HCT116 (cell line): ENCODE measurements around the gene SLC7A10. TPM values are rescaled to one million over a fixed set of nuclear protein-coding genes. Genes with fewer than 3 reads are reported as not detected.

Source experiments
- ATAC-seq: fragments of 200-7000 bp; cut with Tn5 transposase; 2 replicates; pipeline ENCODE4 v1.9.1; 2020; ENCODE audit warnings: mild to moderate bottlenecking, moderate library complexity
- BruUV-seq: library from RNA; stranded (reverse); fragments of 400-500 nt; replicated peaks from 2 replicates; lab custom pipeline; 2021; lab: Mats Ljungman, UMichigan
- CTCF ChIA-PET: fragments of 300-600 bp; sonication (Branson Sonifier 250); formaldehyde crosslinking; loops from one replicate; lab custom pipeline; 2021; ENCODE audit warnings: antibody characterized with exemption; lab: Charles Lee
- POLR2A ChIA-PET: fragments of 300-600, 350-600 bp; sonication (Branson Sonifier 250); formaldehyde crosslinking; loops from one replicate; lab custom pipeline; 2021; ENCODE audit warnings: antibody characterized with exemption; lab: Charles Lee
- RAD21 ChIA-PET, 2 experiments: fragments of 300-600 bp; sonication (Branson Sonifier 250); formaldehyde crosslinking; loops; one replicate each; lab custom pipeline; 2023; ENCODE audit warnings: low total read pairs in 2 of 2; ENCODE audit not compliant: uncharacterized antibody in 2 of 2, unreplicated experiment in 2 of 2, low non-redundant PET in 1 of 2; lab: Charles Lee
- DNase-seq: peaks from one replicate; pipeline ENCODE4 v3.0.0-alpha.2; 2010; ENCODE audit warnings: low read depth, low spot score
- H2AFZ ChIP-seq: fragments of 200-600 bp; shearing (Covaris generic), sonication (generic); 2 replicates; pipeline ENCODE4 v1.6.1; 2017; ENCODE audit warnings: low read depth, mixed run types, mixed read lengths, antibody characterized with exemption, low read length; ENCODE audit not compliant: poor library complexity, severe bottlenecking
- H3K27ac ChIP-seq: 2 replicates; pipeline ENCODE4 v1.5.1; 2012; ENCODE audit warnings: low read depth, low read length
- H3K27me3 ChIP-seq: fragments of 200-600 bp; sonication (generic); 2 replicates; pipeline ENCODE4 v1.6.1; 2016; ENCODE audit warnings: mixed run types, low read length, mixed read lengths; ENCODE audit not compliant: insufficient read depth
- H3K36me3 ChIP-seq, 2 experiments: fragments of 200-500 bp in 1 of 2; fragments of 200-600 bp in 1 of 2; sonication (Bioruptor generic) in 1 of 2; sonication (generic) in 1 of 2; 2 replicates each; pipeline versions ENCODE4 v1.5.1 to v1.6.1; 2014 to 2016; ENCODE audit warnings: low read length in 2 of 2, inconsistent platforms in 1 of 2, mixed read lengths in 1 of 2, mixed run types in 1 of 2; ENCODE audit not compliant: insufficient read depth in 2 of 2, control insufficient read depth in 1 of 2
- H3K4me1 ChIP-seq, 2 experiments: fragments of 200-600 bp in 1 of 2; sonication (generic) in 1 of 2; 2 replicates each; pipeline versions ENCODE4 v1.5.1 to v1.6.1; 2012 to 2017; ENCODE audit warnings: low read length in 2 of 2, inconsistent platforms in 1 of 2, mild to moderate bottlenecking in 1 of 2, mixed read lengths in 1 of 2, mixed run types in 1 of 2, moderate library complexity in 1 of 2; ENCODE audit not compliant: insufficient read depth in 2 of 2, control insufficient read depth in 1 of 2
- H3K4me2 ChIP-seq: fragments of 200-600 bp; sonication (generic); 2 replicates; pipeline ENCODE4 v1.6.1; 2017; ENCODE audit warnings: mixed run types, low read length, mixed read lengths
- H3K4me3 ChIP-seq, 2 experiments: fragments of 200-600 bp in 1 of 2; sonication (generic) in 1 of 2; replicated peaks in 1 of 2; 2 replicates each; pipeline ENCODE4 v1.5.1; 2011 to 2016; ENCODE audit warnings: low read length in 2 of 2, control low read depth in 1 of 2, low read depth in 1 of 2, mild to moderate bottlenecking in 1 of 2, mixed read lengths in 1 of 2, mixed run types in 1 of 2
- H3K79me2 ChIP-seq: fragments of 200-600 bp; sonication (generic); 2 replicates; pipeline ENCODE4 v1.6.1; 2017; ENCODE audit warnings: mild to moderate bottlenecking, mixed run types, low read length, moderate library complexity, mixed read lengths; ENCODE audit not compliant: insufficient read depth
- H3K9ac ChIP-seq: fragments of 200-600 bp; sonication (generic); 2 replicates; pipeline ENCODE4 v1.6.1; 2016; ENCODE audit warnings: low read length, mixed read lengths
- H3K9me2 ChIP-seq: fragments of 200-600 bp; sonication (generic), shearing (Covaris generic); 2 replicates; pipeline ENCODE4 v1.6.1; 2017; ENCODE audit warnings: mixed run types, mild to moderate bottlenecking, moderate library complexity; ENCODE audit not compliant: insufficient read depth
- H3K9me3 ChIP-seq, 2 experiments: fragments of 200-500 bp in 1 of 2; fragments of 200-600 bp in 1 of 2; sonication (Bioruptor generic) in 1 of 2; sonication (generic) in 1 of 2; 2 replicates each; pipeline ENCODE4 v1.6.1; 2014 to 2017; ENCODE audit warnings: low read length in 2 of 2, mixed read lengths in 2 of 2, inconsistent platforms in 1 of 2, low read depth in 1 of 2, mild to moderate bottlenecking in 1 of 2, mixed run types in 1 of 2, moderate library complexity in 1 of 2; ENCODE audit not compliant: control insufficient read depth in 1 of 2, insufficient read depth in 1 of 2
- H4K20me1 ChIP-seq: fragments of 200-600 bp; sonication (generic), shearing (Covaris generic); 2 replicates; pipeline ENCODE4 v1.6.1; 2017; ENCODE audit warnings: mixed run types, mild to moderate bottlenecking, moderate library complexity; ENCODE audit not compliant: insufficient read depth
- intact Hi-C: fragments of 100-400 bp; cut with micrococcal nuclease; formaldehyde crosslinking; loops from 2 replicates; pipeline ENCODE4 v1.10.0; 2022
- total RNA-seq: library from RNA; stranded (reverse); gene quantifications from one replicate; pipeline ENCODE4 v1.2.1, GENCODE V29; 2021; ENCODE audit not compliant: unreplicated experiment
- TF ChIP-seq, protein P1 (sequence below): IDR thresholded peaks from 2 replicates; pipeline ENCODE4 v1.6.1; 2012; ENCODE audit warnings: low read depth

The SLC7A10 gene
- total RNA-seq, 1 experiment from 2014 or later = 0.25 TPM

DNA sequence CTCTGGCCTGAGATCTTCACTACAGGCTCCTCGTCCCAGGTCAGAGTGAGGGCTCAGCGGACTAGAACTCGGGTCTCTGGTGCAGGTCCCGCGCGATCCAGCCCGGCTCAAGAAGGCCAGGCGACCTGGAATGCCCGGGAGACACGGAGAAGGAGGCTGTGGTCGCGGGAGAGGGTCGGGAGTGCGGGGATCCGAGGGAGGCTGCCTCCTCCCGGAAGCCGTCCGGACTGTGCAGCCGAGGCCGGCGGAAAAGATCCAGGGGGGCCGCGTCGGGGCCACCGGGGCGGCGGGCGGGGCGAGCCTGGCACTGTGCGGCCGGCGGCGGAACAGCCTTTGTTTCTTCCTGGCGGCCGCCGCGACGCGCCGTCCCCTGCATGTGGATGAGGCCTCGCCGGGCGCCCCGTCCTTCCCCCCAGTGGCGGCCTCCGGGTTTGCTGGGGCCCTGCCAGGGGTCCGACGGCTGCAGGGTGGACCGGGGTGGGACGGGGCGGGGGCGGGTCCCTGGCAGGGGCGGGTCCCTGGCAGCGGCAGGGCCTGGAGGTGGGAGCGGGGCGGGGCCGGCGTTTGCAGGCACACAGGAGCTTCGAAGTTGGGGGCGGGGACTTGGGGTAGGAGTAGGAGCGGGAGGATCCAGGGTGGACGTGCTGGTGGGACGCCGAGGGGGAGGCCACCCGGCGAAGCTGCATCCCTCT is 1.0 kb upstream of the SLC7A10 start:
- RAD21 ChIA-PET = no interaction called here
- Histone ChIP-seq H3K9me3 (no peaks in the 10 kb centered on the region; a peak in 1 of 4 replicates), H3K9me2 (no peaks in the 10 kb centered on the region), H3K9ac (no peak overlapping the region), H3K27ac (no peak overlapping the region; the same call in 1 of the 2 replicates), H3K79me2 (no peaks in the 10 kb centered on the region)
- no peak for DNase-seq
- TF ChIP-seq, protein P1, sequence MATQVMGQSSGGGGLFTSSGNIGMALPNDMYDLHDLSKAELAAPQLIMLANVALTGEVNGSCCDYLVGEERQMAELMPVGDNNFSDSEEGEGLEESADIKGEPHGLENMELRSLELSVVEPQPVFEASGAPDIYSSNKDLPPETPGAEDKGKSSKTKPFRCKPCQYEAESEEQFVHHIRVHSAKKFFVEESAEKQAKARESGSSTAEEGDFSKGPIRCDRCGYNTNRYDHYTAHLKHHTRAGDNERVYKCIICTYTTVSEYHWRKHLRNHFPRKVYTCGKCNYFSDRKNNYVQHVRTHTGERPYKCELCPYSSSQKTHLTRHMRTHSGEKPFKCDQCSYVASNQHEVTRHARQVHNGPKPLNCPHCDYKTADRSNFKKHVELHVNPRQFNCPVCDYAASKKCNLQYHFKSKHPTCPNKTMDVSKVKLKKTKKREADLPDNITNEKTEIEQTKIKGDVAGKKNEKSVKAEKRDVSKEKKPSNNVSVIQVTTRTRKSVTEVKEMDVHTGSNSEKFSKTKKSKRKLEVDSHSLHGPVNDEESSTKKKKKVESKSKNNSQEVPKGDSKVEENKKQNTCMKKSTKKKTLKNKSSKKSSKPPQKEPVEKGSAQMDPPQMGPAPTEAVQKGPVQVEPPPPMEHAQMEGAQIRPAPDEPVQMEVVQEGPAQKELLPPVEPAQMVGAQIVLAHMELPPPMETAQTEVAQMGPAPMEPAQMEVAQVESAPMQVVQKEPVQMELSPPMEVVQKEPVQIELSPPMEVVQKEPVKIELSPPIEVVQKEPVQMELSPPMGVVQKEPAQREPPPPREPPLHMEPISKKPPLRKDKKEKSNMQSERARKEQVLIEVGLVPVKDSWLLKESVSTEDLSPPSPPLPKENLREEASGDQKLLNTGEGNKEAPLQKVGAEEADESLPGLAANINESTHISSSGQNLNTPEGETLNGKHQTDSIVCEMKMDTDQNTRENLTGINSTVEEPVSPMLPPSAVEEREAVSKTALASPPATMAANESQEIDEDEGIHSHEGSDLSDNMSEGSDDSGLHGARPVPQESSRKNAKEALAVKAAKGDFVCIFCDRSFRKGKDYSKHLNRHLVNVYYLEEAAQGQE = no peak
- TF ChIP-seq, all 23 proteins: peak for 0
- H3K4me1 ChIP-seq = peaks cover 0 to 12% of the 10 kb centered on the region in 2 experiments; a peak in 2 of 4 replicates
- intact Hi-C loops = no loop called here
- peak overlapping the region; percentile 60 for H3K4me2 ChIP-seq
- H4K20me1 ChIP-seq = no peaks in the 10 kb centered on the region
- ATAC-seq = peak; percentile 88
- POLR2A ChIA-PET = no interaction called here
- no peaks in the 10 kb centered on the region for H3K27me3 ChIP-seq
- CTCF ChIA-PET = interaction anchor here (1.0 to 1.1 kb wide), 3 partner anchors 9 to 50 kb away, joined by 3 to 4 read pairs (median 3); no protein-coding TSS in a partner anchor
- peak overlapping the region; percentile 8 to 9; a peak in 1 of 4 replicates for H3K4me3 ChIP-seq
- no peaks in the 10 kb centered on the region for H3K36me3 ChIP-seq
- H2AFZ ChIP-seq = no peak overlapping the region
- no TSS peak for BruUV-seq
